ENCODE data around the gene BET1.

GRCh38 chr7:93973134-93973533 is 31.0 kb downstream of the BET1 start:
- no peak for TF ChIP-seq CTCF (IDR thresholded peaks at IDR 0.05; ENCODE audit: low read depth, low read length)
- no peak for TF ChIP-seq POLR2A (IDR thresholded peaks at IDR 0.05; ENCODE audit: extremely low read depth, insufficient read length)
- TF ChIP-seq MYC (IDR thresholded peaks at IDR 0.05; ENCODE audit: low read depth, low read length): no peak
